ENCODE data around the gene ELAC1.

DNA sequence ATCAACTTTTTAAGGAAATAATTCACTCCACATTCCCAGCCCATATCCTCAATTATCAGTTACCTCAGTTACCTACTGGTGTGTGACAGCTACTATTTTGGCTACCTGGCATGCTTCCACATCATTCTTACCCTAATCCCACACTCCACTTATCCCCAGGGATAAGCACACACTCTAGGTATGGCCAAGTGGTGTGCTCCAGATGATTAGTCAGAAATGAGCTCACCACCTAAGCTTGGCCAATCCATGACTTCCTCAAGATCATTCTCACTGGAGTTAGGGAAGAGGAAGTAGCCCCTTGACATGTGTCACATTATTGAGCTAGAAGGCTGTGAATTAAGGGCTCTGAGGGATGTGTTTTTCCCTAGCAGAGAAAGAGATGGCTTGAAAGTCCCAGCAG, 41.2 kb downstream of the ELAC1 start:
- TF ChIP-seq, protein P1, sequence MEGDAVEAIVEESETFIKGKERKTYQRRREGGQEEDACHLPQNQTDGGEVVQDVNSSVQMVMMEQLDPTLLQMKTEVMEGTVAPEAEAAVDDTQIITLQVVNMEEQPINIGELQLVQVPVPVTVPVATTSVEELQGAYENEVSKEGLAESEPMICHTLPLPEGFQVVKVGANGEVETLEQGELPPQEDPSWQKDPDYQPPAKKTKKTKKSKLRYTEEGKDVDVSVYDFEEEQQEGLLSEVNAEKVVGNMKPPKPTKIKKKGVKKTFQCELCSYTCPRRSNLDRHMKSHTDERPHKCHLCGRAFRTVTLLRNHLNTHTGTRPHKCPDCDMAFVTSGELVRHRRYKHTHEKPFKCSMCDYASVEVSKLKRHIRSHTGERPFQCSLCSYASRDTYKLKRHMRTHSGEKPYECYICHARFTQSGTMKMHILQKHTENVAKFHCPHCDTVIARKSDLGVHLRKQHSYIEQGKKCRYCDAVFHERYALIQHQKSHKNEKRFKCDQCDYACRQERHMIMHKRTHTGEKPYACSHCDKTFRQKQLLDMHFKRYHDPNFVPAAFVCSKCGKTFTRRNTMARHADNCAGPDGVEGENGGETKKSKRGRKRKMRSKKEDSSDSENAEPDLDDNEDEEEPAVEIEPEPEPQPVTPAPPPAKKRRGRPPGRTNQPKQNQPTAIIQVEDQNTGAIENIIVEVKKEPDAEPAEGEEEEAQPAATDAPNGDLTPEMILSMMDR (optimal IDR thresholded peaks at IDR 0.05 in 1 of 3, IDR thresholded peaks at IDR 0.05 in 1 of 3, conservative IDR thresholded peaks at IDR 0.05 in 1 of 3; ENCODE audit: extremely low read depth in 1 of 3, insufficient read depth in 2 of 3, low read length in 3 of 3) = no peak
- TF ChIP-seq EZH2 (IDR thresholded peaks at IDR 0.05; ENCODE audit: low read length) = no peak
